C4-2B (cell line): ENCODE measurements around the gene SIGLEC7.

Experiments
- H3K27ac ChIP-seq: fragments of 450-650 bp; 2 replicates; pipeline ENCODE4 v1.5.1; 2017
- ZFX ChIP-seq: fragments of 450-650 bp; IDR thresholded peaks from 2 replicates; pipeline ENCODE4 v1.6.1; 2017
- TF ChIP-seq, protein P1 (sequence below): fragments of 450-650 bp; conservative IDR thresholded peaks from 2 replicates; pipeline ENCODE4 v1.5.1; 2017; ENCODE audit warnings: mild to moderate bottlenecking

SIGLEC7 gene

GRCh38 chr19:51131780-51132680, 10.1 kb upstream of the SIGLEC7 start:
- H3K27ac ChIP-seq = no peak overlapping the region
- TF ChIP-seq ZFX = no peak
- TF ChIP-seq, protein P1, sequence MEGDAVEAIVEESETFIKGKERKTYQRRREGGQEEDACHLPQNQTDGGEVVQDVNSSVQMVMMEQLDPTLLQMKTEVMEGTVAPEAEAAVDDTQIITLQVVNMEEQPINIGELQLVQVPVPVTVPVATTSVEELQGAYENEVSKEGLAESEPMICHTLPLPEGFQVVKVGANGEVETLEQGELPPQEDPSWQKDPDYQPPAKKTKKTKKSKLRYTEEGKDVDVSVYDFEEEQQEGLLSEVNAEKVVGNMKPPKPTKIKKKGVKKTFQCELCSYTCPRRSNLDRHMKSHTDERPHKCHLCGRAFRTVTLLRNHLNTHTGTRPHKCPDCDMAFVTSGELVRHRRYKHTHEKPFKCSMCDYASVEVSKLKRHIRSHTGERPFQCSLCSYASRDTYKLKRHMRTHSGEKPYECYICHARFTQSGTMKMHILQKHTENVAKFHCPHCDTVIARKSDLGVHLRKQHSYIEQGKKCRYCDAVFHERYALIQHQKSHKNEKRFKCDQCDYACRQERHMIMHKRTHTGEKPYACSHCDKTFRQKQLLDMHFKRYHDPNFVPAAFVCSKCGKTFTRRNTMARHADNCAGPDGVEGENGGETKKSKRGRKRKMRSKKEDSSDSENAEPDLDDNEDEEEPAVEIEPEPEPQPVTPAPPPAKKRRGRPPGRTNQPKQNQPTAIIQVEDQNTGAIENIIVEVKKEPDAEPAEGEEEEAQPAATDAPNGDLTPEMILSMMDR = no peak

DNA sequence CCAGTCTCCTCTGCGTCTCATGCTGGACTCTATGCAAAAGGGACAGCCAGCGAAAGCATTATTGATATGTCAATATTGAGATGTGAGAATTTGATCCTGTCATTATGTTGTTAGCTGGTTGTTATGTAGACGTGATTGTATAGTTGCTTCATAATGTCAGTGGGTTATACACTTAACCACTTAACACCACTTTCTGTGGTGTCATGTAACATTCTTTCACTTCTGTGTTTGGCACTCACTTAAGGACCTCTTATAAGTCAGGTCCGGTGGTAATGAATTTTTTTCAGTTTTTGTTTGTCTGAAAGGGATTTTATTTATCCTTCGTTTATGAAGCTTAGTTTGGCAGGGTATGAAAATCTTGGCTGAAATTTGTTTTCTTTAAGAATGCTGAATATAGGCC, 7.1 kb upstream of the SIGLEC7 start:
- no peak overlapping the region for H3K27ac ChIP-seq
- TF ChIP-seq, protein P1 = no peak
- no peak for TF ChIP-seq ZFX

- TF ChIP-seq, protein P1 = no peak
- TF ChIP-seq ZFX = no peak
- no peak overlapping the region for H3K27ac ChIP-seq
Observed at GRCh38 chr19:51135986-51136762, 5.9 kb upstream of the SIGLEC7 start.

DNA sequence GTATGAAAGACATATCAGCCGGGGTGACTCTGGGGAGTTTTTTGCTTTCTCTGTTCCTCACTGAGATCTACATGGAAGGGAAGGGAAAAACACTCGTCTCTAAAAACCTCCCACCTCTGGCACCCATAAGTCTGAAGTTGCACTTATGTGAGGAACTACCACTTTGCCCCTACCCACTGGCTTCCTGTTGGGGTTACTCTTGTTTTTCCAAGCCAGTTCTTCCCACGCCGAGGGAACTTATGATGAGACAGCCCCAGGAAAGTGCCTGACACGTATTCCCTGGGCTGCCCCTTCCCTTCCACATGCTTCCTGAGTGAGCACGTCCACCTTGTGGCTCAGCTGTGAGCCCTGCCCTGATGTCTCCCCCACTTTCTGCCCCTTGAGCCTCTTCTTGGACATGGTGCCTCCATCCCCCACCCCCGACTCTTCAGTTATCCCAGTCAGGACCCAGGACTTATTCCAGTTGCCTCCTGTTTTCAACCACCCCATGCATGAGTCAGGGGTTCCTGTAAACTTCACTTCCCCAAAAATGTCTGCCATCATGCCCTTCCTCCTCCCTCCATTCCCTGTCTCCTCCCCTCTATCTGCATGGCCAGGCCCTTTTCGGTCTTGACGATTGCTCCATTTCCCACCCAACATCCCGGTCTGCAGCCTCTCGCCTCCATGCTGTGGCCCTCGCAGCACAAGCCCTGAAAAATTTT, 5.1 kb upstream of the SIGLEC7 start:
- no peak overlapping the region for H3K27ac ChIP-seq
- TF ChIP-seq ZFX = no peak
- TF ChIP-seq, protein P1 = no peak

DNA sequence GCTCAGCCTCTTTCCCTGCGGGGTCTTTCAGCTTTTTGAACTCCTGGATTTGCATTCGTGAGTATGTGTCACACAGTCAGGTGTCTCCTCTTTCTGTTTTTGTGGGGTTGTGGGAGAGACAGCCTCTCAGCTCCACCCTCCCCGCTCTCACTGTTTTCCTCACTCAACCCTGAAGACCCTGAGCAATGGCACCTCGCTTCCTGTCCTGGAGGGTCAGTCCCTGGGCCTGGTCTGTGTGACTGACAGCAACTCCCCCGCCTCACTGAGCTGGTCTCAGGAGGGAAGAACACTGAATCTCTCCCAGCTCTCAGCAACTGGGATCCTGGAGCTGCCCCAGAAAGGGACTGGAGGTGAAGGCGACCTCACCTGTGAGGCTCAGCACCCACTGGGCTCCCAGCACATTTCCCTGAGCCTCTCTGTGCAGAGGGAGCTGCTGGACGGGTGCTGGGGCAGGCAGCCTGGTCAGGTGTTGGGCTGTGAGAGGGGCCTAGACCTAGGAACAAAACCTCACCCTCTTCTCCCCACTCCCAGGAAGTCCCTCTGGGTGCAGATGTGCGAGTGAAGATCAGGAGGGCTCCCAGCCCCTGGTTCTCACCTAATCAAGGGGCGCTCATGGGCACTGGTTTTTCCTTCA, 4.2 kb upstream of the SIGLEC7 start:
- no peak overlapping the region for H3K27ac ChIP-seq
- TF ChIP-seq, protein P1 = no peak
- no peak for TF ChIP-seq ZFX

DNA sequence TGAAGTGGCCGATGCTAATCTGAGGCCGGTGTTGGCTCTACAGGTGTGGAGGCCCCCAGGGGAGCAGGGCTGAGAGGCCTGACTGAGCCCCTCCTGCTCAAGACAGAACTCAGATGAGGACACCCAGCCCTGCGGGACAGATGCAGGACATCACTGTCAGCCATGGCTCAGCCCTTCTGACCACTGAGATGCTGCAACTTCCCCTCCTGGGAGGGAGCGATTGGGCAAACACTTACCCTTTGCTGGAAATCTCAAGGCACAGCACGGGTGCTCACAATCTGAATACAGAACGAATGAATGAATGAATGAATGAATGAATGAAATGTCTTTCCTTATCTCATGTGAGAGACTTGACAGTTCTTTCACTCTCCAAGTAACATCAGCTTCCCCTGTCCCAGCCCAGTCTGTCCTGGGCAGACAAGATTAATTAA, 3.5 kb upstream of the SIGLEC7 start:
- TF ChIP-seq ZFX = no peak
- TF ChIP-seq, protein P1 = no peak

More for the DNA sequence above, 3.5 kb upstream of the SIGLEC7 start:
- no peak overlapping the region for H3K27ac ChIP-seq
